Astrocyte (in vitro differentiated cells and primary cell): Measurements from ENCODE around the gene CFAP74. TPM values are rescaled to one million over a fixed set of nuclear protein-coding genes. Genes with fewer than 3 reads are reported as not detected.

Experiments used
- DNase-seq: peaks from one replicate; pipeline ENCODE4 v3.0.0-alpha.2; 2010; ENCODE audit warnings: low read depth
- FAIRE-seq: peaks from 2 replicates; lab custom pipeline; 2011; peaks lifted over from hg19 to GRCh38; lab: Jason Lieb, UNC
- H2AFZ ChIP-seq: 2 replicates; pipeline ENCODE4 v1.6.0; 2012; ENCODE audit warnings: low read depth, low read length, inconsistent platforms
- H3K27ac ChIP-seq: 2 replicates; pipeline ENCODE4 v1.5.1; 2011; ENCODE audit warnings: low read depth, low read length, inconsistent platforms
- H3K27me3 ChIP-seq: 2 replicates; pipeline ENCODE4 v1.6.0; 2011; ENCODE audit warnings: low read length, inconsistent platforms; ENCODE audit not compliant: insufficient read depth
- H3K36me3 ChIP-seq: 2 replicates; pipeline ENCODE4 v1.5.1; 2011; ENCODE audit warnings: low read length, inconsistent platforms; ENCODE audit not compliant: insufficient read depth
- H3K4me1 ChIP-seq: 2 replicates; pipeline ENCODE4 v1.5.1; 2011; ENCODE audit warnings: low read length, inconsistent platforms; ENCODE audit not compliant: insufficient read depth
- H3K4me2 ChIP-seq: 2 replicates; pipeline ENCODE4 v1.6.0; 2012; ENCODE audit warnings: low read length, inconsistent platforms
- H3K4me3 ChIP-seq: 2 replicates; pipeline ENCODE4 v1.5.1; 2011; ENCODE audit warnings: low read depth, mild to moderate bottlenecking, low read length, inconsistent platforms; ENCODE audit not compliant: insufficient read depth
- H3K79me2 ChIP-seq: 2 replicates; pipeline ENCODE4 v1.6.0; 2012; ENCODE audit warnings: mild to moderate bottlenecking, low read length, inconsistent platforms; ENCODE audit not compliant: insufficient read depth
- H3K9ac ChIP-seq: 2 replicates; pipeline ENCODE4 v1.6.0; 2012; ENCODE audit warnings: mild to moderate bottlenecking, low read length, inconsistent platforms
- H3K9me3 ChIP-seq: 2 replicates; pipeline ENCODE4 v1.5.1; 2012; ENCODE audit warnings: low read depth, mild to moderate bottlenecking, low read length, inconsistent platforms; ENCODE audit not compliant: insufficient read depth
- H4K20me1 ChIP-seq: 2 replicates; pipeline ENCODE4 v1.6.0; 2012; ENCODE audit warnings: low read length, inconsistent platforms; ENCODE audit not compliant: insufficient read depth
- H3K27ac Mint-ChIP-seq: one replicate; pipeline ENCODE4 v1.8.0; 2021; ENCODE audit warnings: mild to moderate bottlenecking, mixed read lengths; ENCODE audit not compliant: unreplicated experiment
- H3K27me3 Mint-ChIP-seq: one replicate; pipeline ENCODE4 v1.8.0; 2021; ENCODE audit warnings: low read depth, mixed read lengths; ENCODE audit not compliant: unreplicated experiment
- H3K36me3 Mint-ChIP-seq: one replicate; pipeline ENCODE4 v1.8.0; 2021; ENCODE audit warnings: low read depth, mixed read lengths; ENCODE audit not compliant: unreplicated experiment
- H3K4me1 Mint-ChIP-seq: one replicate; pipeline ENCODE4 v1.8.0; 2021; ENCODE audit warnings: low read depth, mixed read lengths; ENCODE audit not compliant: unreplicated experiment
- H3K4me3 Mint-ChIP-seq: one replicate; pipeline ENCODE4 v1.8.0; 2021; ENCODE audit warnings: mild to moderate bottlenecking, moderate library complexity, mixed read lengths; ENCODE audit not compliant: unreplicated experiment
- H3K9me3 Mint-ChIP-seq: one replicate; pipeline ENCODE4 v1.8.0; 2021; ENCODE audit warnings: mild to moderate bottlenecking, mixed read lengths; ENCODE audit not compliant: unreplicated experiment
- EZH2 ChIP-seq: IDR thresholded peaks from 2 replicates; pipeline ENCODE4 v1.6.1; 2012; ENCODE audit warnings: mild to moderate bottlenecking, low read length, inconsistent platforms; ENCODE audit not compliant: insufficient read depth
- total RNA-seq: library from RNA; stranded (reverse); gene quantifications from 2 replicates; pipeline ENCODE4 v1.2.1, GENCODE V29; 2021
- TF ChIP-seq, protein P1 (sequence below): IDR thresholded peaks from 2 replicates; pipeline ENCODE4 v1.5.1; 2011; ENCODE audit warnings: low read depth, mild to moderate bottlenecking, inconsistent platforms, low read length, moderate library complexity; ENCODE audit not compliant: insufficient read depth

The CFAP74 gene
- total RNA-seq, 1 donor from 2014 or later = not detected

DNA sequence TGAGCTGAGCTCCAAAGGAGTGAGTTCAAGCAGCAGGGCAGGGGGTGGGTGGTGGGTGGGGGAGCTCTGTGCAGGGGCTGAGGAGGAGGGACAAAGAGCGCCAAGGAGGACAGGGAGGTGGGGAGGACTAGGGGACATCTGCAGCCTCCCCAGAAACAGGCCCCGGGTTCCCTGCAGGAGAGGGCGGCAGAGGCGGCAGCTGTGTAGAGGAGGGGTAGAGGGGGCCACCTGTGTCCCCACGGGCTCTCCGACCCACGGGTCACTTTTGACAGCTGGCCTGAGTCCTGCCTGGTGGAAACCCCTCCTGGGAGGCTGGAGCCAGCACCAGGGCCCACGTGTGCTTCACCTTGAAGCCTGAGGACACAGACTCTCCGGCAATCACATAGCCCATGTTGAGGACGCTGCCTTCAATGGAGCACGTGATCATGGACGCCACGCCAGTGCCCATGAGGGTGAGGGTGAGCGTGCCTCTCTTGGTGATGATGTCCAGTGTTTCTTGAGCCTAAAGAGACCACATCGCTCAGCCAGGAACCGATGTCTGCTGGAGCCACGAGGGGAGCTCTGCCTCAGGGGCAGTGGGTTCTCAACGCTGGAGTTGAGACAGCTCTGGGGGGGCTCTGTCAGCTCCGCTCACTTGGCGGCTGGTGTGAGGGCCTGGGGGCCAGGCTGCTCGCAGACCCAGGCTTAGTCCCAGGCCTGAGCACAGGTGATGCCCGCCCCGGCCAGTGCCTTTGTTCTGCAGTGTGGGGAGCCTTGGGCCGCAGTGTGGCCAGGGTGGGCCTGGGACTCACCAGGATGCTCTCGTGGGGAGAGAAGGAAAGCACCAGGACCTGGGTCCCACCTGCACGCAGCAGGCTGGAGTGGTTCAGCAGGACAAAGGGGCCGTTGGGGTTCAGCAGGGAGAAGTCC is 77.9 kb downstream of the CFAP74 start:
- TF ChIP-seq, protein P1, sequence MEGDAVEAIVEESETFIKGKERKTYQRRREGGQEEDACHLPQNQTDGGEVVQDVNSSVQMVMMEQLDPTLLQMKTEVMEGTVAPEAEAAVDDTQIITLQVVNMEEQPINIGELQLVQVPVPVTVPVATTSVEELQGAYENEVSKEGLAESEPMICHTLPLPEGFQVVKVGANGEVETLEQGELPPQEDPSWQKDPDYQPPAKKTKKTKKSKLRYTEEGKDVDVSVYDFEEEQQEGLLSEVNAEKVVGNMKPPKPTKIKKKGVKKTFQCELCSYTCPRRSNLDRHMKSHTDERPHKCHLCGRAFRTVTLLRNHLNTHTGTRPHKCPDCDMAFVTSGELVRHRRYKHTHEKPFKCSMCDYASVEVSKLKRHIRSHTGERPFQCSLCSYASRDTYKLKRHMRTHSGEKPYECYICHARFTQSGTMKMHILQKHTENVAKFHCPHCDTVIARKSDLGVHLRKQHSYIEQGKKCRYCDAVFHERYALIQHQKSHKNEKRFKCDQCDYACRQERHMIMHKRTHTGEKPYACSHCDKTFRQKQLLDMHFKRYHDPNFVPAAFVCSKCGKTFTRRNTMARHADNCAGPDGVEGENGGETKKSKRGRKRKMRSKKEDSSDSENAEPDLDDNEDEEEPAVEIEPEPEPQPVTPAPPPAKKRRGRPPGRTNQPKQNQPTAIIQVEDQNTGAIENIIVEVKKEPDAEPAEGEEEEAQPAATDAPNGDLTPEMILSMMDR = no peak
- no peak for TF ChIP-seq EZH2
- Histone ChIP-seq H3K27me3 (no peaks in the 10 kb centered on the region), H3K9ac (no peak overlapping the region), H3K9me3 (no peaks in the 10 kb centered on the region), H3K4me3 (no peak overlapping the region), H3K4me1 (no peaks in the 10 kb centered on the region), H4K20me1 (no peaks in the 10 kb centered on the region), H3K79me2 (no peaks in the 10 kb centered on the region), H3K4me2 (no peak overlapping the region), H3K36me3 (no peaks in the 10 kb centered on the region), H2AFZ (no peak overlapping the region), H3K27ac (no peak overlapping the region)
- H3K27me3 Mint-ChIP-seq = peaks cover 5% of the 10 kb centered on the region
- no peak for DNase-seq
- H3K36me3 Mint-ChIP-seq = no peaks in the 10 kb centered on the region
- no peak overlapping the region for H3K27ac Mint-ChIP-seq
- no peaks in the 10 kb centered on the region for H3K9me3 Mint-ChIP-seq
- H3K4me3 Mint-ChIP-seq = no peak overlapping the region
- FAIRE-seq = no peak
- no peaks in the 10 kb centered on the region for H3K4me1 Mint-ChIP-seq

DNA sequence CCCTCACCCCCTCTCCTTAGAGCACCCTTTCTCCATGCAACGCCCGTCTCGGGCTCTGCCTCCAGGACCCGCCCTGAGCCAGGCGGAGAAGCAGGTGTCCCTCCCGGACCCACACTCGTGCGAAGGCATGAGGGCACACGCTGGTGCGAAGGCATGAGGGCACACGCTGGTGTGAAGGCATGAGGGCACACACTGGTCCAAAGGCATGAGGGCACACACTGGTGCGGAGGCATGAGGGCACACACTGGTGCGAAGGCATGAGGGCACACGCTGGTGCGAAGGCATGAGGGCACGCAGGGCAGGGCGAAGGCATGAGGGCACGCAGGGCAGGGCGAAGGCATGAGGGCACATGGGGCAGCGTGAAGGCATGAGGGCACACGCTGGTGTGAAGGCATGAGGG is 78.7 kb downstream of the CFAP74 start:
- no peak for TF ChIP-seq EZH2
- TF ChIP-seq, protein P1 = no peak
- Mint-ChIP-seq H3K27ac (no peak overlapping the region), H3K9me3 (no peaks in the 10 kb centered on the region), H3K4me3 (no peak overlapping the region), H3K4me1 (no peaks in the 10 kb centered on the region), H3K27me3 (peaks cover 5% of the 10 kb centered on the region), H3K36me3 (no peaks in the 10 kb centered on the region)
- Histone ChIP-seq H3K79me2 (no peaks in the 10 kb centered on the region), H2AFZ (no peak overlapping the region), H3K4me2 (no peak overlapping the region), H3K4me1 (no peaks in the 10 kb centered on the region), H3K4me3 (no peak overlapping the region), H3K27ac (no peak overlapping the region), H4K20me1 (no peaks in the 10 kb centered on the region), H3K36me3 (no peaks in the 10 kb centered on the region), H3K9ac (no peak overlapping the region), H3K27me3 (no peaks in the 10 kb centered on the region), H3K9me3 (no peaks in the 10 kb centered on the region)
- FAIRE-seq = no peak
- DNase-seq = no peak

DNA sequence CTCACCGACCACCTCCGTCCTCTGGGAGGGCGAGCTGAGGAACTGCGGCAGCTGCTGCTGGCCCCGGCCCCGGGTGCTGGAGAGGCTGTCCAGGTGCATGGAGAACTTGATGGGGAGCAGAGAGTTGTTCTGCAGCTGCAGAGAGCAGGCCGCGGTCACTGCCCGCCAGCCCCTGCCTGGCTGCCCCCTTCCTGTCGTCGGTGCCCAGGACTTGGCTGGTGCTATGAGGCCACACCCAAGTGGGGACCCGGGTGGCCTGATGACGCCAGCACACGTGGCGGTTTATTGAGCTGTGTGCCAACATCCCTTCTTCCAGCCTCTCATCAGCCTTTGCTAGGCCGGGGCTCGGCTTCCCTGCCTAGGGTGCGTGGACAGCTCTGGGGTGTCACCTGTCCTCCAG is 79.2 kb downstream of the CFAP74 start:
- H3K27ac Mint-ChIP-seq = no peak overlapping the region
- no peak for FAIRE-seq

More for the DNA sequence above, 79.2 kb downstream of the CFAP74 start:
- Histone ChIP-seq H3K4me1 (no peaks in the 10 kb centered on the region), H3K4me2 (no peak overlapping the region), H3K27ac (no peak overlapping the region), H3K9ac (no peak overlapping the region), H3K4me3 (no peak overlapping the region), H3K36me3 (no peaks in the 10 kb centered on the region), H4K20me1 (no peaks in the 10 kb centered on the region), H2AFZ (no peak overlapping the region), H3K27me3 (no peaks in the 10 kb centered on the region), H3K79me2 (no peaks in the 10 kb centered on the region), H3K9me3 (no peaks in the 10 kb centered on the region)
- DNase-seq = no peak
- TF ChIP-seq, protein P1 = no peak
- no peak for TF ChIP-seq EZH2
- Mint-ChIP-seq H3K4me1 (no peaks in the 10 kb centered on the region), H3K36me3 (no peaks in the 10 kb centered on the region), H3K9me3 (no peaks in the 10 kb centered on the region), H3K27me3 (peaks cover 5% of the 10 kb centered on the region), H3K4me3 (no peak overlapping the region)
